ENCODE results near the gene ADGRV1.

GRCh38 chr5:90981177-90981576 is 422.6 kb downstream of the ADGRV1 start:
- no peak for TF ChIP-seq CTCF (IDR thresholded peaks at IDR 0.05; ENCODE audit: poor library complexity, severe bottlenecking)
- TF ChIP-seq EZH2 (IDR thresholded peaks at IDR 0.05; ENCODE audit: borderline replicate concordance, insufficient read depth, low read length, poor library complexity, severe bottlenecking), result no peak
- TF ChIP-seq TAF1 (IDR thresholded peaks at IDR 0.05; ENCODE audit: low read depth), result no peak
- TF ChIP-seq MXI1 (conservative IDR thresholded peaks at IDR 0.05; ENCODE audit: poor library complexity, severe bottlenecking), result no peak

Data from neural cell (in vitro differentiated cells).